Stimulated activated CD4-positive, alpha-beta T cell treated with anti-CD3 and anti-CD28 coated beads, Interleukin-15, amount 100 ng/mL, for 1 hour (primary cell): ENCODE data around the gene EMP1.
A peak's percentile ranks its signal among the peaks of the same experiment; 100 is the strongest.

Experiments
- DNase-seq, 2 donors: peaks; one replicate each; pipeline ENCODE4 v3.0.0-alpha.2; 2020; ENCODE audit warnings: low read depth in 1 of 2, low spot score in 1 of 2

Gene EMP1

GRCh38 chr12:13195785-13196129 is 769 bp upstream of the EMP1 start:
- DNase-seq, result no peak

GRCh38 chr12:13197032-13197431 is 506 bp downstream of the EMP1 start:
- DNase-seq, result no peak

GRCh38 chr12:13197526-13198143 is 1.1 kb downstream of the EMP1 start:
- DNase-seq, result no peak

- DNase-seq, result no peak
Observed at GRCh38 chr12:13198241-13198640, 1.7 kb downstream of the EMP1 start.

- DNase-seq, result no peak
Observed at GRCh38 chr12:13198876-13199275, 2.4 kb downstream of the EMP1 start.

- DNase-seq, result no peak
Observed at GRCh38 chr12:13199592-13199991, 3.1 kb downstream of the EMP1 start.

GRCh38 chr12:13200841-13201240 is 4.3 kb downstream of the EMP1 start:
- DNase-seq, result no peak

GRCh38 chr12:13203034-13203922 is 6.8 kb downstream of the EMP1 start:
- no peak for DNase-seq

- no peak for DNase-seq
Observed at GRCh38 chr12:13204428-13204827, 7.9 kb downstream of the EMP1 start.

- no peak for DNase-seq
Observed at GRCh38 chr12:13205809-13206559, 9.5 kb downstream of the EMP1 start.

GRCh38 chr12:13206560-13206897 is 10.0 kb downstream of the EMP1 start:
- DNase-seq, result no peak

GRCh38 chr12:13208533-13209435 is 12.3 kb downstream of the EMP1 start:
- DNase-seq, result no peak

- no peak for DNase-seq
Observed at GRCh38 chr12:13209436-13210235, 13.1 kb downstream of the EMP1 start.

GRCh38 chr12:13210236-13211190 is 14.0 kb downstream of the EMP1 start:
- DNase-seq, result no peak

- DNase-seq, result no peak
Observed at GRCh38 chr12:13211191-13211858, 14.8 kb downstream of the EMP1 start.

GRCh38 chr12:13211859-13212664 is 15.5 kb downstream of the EMP1 start:
- peak; percentile 34 to 35 for DNase-seq

GRCh38 chr12:13215056-13215455 is 18.5 kb downstream of the EMP1 start:
- DNase-seq, result no peak

GRCh38 chr12:13218641-13219040 is 22.1 kb downstream of the EMP1 start:
- DNase-seq, result no peak
